GM13977 (cell line): Measurements from ENCODE around the gene DLGAP4.
"Not testable (repeated sequence)": the region's sequence is repeated elsewhere in the genome, so short reads cannot be mapped to it uniquely, and the experiment has no call there.

ENCODE experiments used
- DNase-seq: peaks from one replicate; pipeline ENCODE4 v3.0.0; 2012; ENCODE audit warnings: low spot score
- CTCF ChIP-seq: IDR thresholded peaks from 2 replicates; pipeline ENCODE4 v1.5.1; 2012; ENCODE audit warnings: mild to moderate bottlenecking, control low read depth; ENCODE audit not compliant: insufficient read depth; ENCODE audit errors: extremely low read depth, missing control alignments
- in situ Hi-C: fragments of 300-500 bp; cut with MboI; formaldehyde crosslinking; loops from one replicate; pipeline ENCODE4 v1.12.0; 2022; ENCODE audit warnings: low sequenced_read_pairs, low pct_unique_long_range_greater_than_20kb, mixed read lengths, inconsistent platforms; ENCODE audit not compliant: unreplicated experiment

Gene DLGAP4

GRCh38 chr20:36474563-36474962 lies 168.4 kb downstream of the DLGAP4 start:
- in situ Hi-C loops = no loop called here
- TF ChIP-seq CTCF = no peak
- no peak for DNase-seq

- in situ Hi-C loops, DNase-seq: not testable (repeated sequence)
These were observed 168.9 kb downstream of the DLGAP4 start for GRCh38 chr20:36475054-36475453.

DNA sequence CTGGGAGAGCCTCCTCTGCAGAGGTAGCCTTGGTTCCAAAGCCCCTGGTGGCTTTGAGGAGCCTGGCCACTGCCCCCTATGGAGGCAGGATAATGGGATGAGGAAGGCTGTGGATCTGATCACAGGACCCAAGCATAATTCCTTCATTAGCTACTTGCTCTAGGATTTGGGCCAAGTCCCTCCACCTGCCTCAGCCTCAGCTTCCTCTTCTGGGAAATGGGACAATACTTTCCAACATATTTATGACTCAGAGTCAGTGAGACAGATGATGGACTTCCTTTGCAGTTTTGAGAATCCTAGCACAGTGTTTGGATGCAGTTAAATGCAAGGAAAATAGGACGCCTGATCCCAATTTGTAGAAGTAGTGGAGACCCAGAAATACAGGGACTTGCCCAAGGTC lies 171.3 kb downstream of the DLGAP4 start:
- in situ Hi-C loops = no loop called here
- TF ChIP-seq CTCF = no peak
- DNase-seq = no peak

DNA sequence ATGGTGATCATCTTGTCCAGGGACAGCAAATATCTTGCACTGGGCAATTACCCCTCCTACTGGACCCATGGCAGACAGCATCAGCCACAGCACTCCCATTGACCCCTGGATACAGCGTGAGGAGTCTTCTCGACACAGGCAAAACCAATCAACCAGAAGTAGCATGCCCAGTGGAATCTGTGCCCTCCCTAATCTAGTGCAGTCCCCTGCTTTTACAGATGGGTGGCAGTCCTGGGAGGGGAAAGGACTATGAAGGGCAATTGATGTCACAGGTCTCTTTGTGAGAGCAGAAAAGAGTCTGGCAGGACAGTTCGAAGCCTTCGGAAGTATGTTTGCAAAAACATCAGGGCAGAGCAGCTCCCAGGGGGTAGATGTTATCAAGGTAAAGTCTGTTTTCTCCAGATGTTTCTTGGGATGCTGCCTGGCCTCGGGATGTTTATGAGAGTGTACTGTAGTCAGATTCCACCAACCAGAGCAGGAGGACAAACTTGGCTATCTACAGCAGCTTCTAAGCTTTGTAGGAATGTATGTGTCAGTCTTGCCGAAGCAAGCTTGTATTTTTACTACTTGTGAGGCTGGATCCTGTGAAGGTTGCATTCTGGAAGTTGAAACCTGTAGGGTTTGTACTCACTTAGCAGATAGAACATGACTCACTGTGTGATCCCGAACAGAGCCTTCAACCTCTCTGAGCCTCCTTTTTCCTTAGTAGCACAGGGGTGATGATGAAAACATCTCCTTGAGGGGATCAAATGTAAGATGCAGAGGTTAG lies 172.2 kb downstream of the DLGAP4 start:
- no peak for DNase-seq
- in situ Hi-C loops = no loop called here
- TF ChIP-seq CTCF = no peak

- in situ Hi-C loops = no loop called here
- no peak for TF ChIP-seq CTCF
These were observed 173.8 kb downstream of the DLGAP4 start for GRCh38 chr20:36479938-36480337.

DNA sequence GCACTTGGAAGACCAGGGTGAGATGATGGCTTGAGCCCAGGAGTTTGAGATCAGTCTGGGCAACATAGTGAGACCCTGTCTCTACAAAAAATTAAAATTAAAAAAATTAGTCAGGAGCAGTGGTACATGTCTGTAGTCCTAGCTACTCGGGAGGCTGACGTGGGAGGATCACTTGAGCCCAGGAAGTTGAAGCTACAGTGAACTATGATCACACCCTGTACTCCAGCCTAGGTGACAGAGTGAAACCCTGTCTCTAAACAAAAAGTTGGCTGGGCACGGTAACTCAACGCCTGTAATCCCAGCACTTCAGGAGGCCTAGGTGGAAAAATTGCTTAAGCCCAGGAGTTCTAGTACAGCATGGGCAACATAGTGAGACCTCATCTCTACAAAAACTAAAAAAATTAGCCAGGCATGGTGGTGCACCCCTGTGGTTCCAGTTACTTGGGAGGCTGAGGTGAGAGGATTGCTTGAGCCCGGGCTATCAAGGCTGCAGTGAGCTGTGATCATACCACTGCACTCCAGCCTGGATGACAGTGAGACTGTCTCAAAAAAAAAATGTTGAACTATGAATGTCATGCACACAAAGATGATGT lies 174.4 kb downstream of the DLGAP4 start:
- in situ Hi-C loops = no loop called here
- TF ChIP-seq CTCF = no peak
- DNase-seq = no peak

More at GRCh38 chr20:36479938-36480337, 173.8 kb downstream of the DLGAP4 start:
- DNase-seq = no peak

DNA sequence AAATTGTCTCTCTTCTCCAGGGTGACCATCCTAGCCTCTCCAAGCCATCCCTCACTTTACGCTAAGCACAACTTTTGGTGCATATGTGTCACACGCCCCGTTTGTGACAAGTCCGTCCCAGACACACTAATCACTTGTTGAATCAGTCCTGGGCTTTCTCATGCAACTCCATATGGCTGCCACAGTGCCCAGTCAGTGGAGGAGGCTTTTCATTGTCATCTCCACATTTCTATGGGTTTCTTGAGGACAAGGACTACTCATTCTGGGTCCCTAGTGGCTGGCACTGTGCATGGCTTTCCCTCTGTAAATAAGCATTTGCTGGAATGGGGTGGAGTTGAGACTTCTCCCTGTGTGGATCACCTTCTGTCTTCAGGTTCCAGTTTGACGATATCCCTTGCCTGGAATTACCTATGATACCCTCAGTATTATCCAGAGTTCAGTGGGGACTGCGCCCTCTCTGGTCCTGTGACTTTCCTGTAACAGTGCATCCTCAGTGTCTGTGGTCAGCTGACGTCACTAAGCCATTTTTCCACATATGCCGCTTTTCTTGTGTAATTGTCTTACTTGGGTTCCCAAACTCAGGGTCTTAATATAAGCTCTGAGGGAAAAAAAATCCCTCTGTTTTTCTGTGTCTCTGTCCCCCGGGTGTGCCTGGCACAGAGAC lies 175.4 kb downstream of the DLGAP4 start:
- no peak for TF ChIP-seq CTCF
- in situ Hi-C loops = no loop called here
- no peak for DNase-seq
